Fibroblast of mammary gland (primary cell): ENCODE results near the gene ZDHHC16.
A peak's percentile ranks its signal among the peaks of the same experiment; 100 is the strongest.
"Not testable (repeated sequence)": the region's sequence is repeated elsewhere in the genome, so short reads cannot be mapped to it uniquely, and the experiment has no call there.

Experiments
- DNase-seq: peaks from one replicate; pipeline ENCODE4 v3.0.0-alpha.2; 2010; ENCODE audit warnings: low read depth
- H3K4me3 ChIP-seq: 2 replicates; pipeline ENCODE4 v1.5.1; 2011; ENCODE audit warnings: low read depth, mild to moderate bottlenecking, low read length, moderate library complexity; ENCODE audit not compliant: control insufficient read depth
- CTCF ChIP-seq: conservative IDR thresholded peaks from 2 replicates; pipeline ENCODE4 v1.5.1; 2011; ENCODE audit warnings: low read depth, low read length, inconsistent platforms; ENCODE audit not compliant: control insufficient read depth, insufficient read depth

The ZDHHC16 gene

DNA sequence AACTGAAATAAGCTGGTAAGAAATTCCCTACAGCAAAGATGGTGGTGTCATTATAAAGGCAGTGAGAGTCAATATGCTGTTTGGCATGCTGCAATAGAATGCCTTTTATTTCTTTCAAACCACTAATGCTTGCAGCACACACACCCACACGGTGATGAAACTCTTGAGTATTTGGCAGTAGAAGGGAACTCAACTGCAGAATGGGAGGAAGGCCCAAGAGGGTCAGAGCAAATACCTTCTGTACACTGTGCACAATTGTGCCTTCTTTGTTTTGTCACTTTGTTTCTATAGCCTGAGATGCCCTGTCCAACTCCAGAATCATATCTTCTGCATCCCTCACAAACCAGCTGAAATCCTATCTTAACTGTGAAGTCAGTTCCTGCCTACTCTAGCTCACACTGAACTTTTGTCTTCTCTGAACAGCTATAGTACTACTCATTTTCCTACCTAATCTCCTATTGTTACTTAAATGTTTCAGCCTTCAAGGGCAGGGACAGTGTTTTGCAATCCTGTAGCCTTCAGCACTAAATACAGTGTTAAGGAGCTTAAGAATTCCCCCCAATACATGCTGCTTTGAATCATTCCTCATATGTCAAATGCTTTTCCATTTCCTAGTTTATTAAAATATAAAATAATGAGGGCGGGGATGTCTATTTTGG lies 30.1 kb downstream of the ZDHHC16 start:
- TF ChIP-seq CTCF, result no peak
- DNase-seq, result peak; percentile 80
- H3K4me3 ChIP-seq, result no peak overlapping the region

- not testable (repeated sequence) for H3K4me3 ChIP-seq, DNase-seq
Observed at GRCh38 chr10:97479410-97479809, 33.4 kb downstream of the ZDHHC16 start.

GRCh38 chr10:97479939-97480338 lies 34.0 kb downstream of the ZDHHC16 start:
- TF ChIP-seq CTCF, result no peak
- no peak for DNase-seq
- no peak overlapping the region for H3K4me3 ChIP-seq

DNA sequence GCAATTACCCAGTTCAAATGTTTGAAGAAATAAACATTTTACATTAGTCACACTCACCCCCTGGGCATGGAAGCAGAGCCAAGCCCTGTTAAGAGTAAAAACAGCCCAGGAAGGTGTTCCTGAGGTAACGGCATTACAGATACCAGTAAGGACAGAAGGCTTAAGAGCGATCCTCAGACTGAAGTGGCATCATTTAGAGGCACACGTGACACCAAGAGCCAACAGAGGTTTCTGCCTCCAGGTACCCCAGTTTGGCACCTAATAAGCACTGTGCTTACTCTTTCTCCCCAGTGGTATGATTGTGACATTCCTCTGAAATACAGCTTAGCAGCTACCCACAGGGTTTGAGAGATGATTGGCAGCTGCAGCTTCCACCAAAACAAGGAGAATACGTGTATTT lies 35.1 kb downstream of the ZDHHC16 start:
- no peak for DNase-seq
- no peak for TF ChIP-seq CTCF
- H3K4me3 ChIP-seq, result no peak overlapping the region

DNA sequence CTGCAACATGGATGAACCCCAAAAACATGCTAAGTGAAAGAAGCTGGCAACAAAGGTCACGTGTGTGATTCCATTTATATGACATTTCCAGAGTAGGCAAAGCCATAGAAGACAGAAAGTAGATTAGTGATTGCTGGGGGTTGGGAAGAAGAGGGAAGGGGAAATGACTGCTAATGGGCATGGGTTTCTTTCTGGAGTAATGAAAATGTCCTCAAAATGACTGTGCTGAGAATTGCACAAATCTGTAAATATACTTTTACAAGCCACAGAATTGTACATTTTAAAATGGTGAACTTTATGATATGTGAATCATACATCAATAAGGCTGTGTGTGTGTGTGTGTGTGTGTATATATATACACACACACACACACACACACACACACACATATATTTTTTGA lies 36.4 kb downstream of the ZDHHC16 start:
- TF ChIP-seq CTCF, result no peak
- DNase-seq, result no peak
- H3K4me3 ChIP-seq, result no peak overlapping the region

GRCh38 chr10:97483506-97483905 lies 37.5 kb downstream of the ZDHHC16 start:
- no peak overlapping the region for H3K4me3 ChIP-seq
- no peak for TF ChIP-seq CTCF
- DNase-seq, result peak; percentile 39

- no peak overlapping the region for H3K4me3 ChIP-seq
- peak; percentile 21 for DNase-seq
- no peak for TF ChIP-seq CTCF
Observed at GRCh38 chr10:97483921-97484320, 37.9 kb downstream of the ZDHHC16 start.
